Measurements from ENCODE around the gene ARHGEF25. TPM values are rescaled to one million over a fixed set of nuclear protein-coding genes. Genes with fewer than 3 reads are reported as not detected.
A peak's percentile ranks its signal among the peaks of the same experiment; 100 is the strongest.

The ARHGEF25 gene
- total and polyA plus RNA-seq, 2 of the 13 experiments (the other 11 are each of a cell fraction or from before 2014, with no cell fraction given), result 11.5 to 12.5 TPM

DNA sequence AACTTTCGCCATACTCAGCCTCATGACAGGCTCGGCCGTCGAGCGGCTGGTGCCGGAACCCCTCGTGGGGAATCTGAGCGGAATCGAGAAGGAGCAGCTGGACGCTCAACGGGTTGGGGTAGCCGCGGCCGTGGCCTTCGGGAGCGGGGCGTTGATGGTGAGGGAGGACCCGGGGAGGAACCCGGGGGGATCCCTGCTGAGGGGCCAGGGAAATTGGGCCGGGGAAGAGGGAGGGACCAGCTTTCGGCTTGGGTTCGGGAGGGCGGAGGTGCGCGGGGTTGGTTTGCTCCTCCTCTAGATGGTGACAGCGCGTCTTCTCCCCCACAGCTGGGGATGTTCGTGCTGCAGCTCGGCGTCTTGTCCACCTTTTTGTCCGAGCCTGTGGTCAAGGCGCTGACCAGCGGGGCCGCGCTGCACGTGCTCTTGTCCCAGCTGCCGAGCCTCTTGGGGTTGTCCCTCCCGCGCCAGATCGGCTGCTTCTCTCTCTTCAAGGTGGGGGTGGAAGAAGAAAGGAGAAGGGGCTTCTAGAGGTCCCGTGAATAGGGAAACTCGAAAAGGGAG lies 9.8 kb downstream of the ARHGEF25 start (continued):
- 0 out of 2 replicates have a peak, but pooled peaks have one; percentile 7 for TF ChIP-seq PAXIP1 (CRISPR knock-in tag; conservative IDR thresholded peaks at IDR 0.05)
- TF ChIP-seq ZNF552 (CRISPR knock-in tag; IDR thresholded peaks at IDR 0.05; ENCODE audit: borderline replicate concordance), result no peak
- TF ChIP-seq SP4 (CRISPR knock-in tag; IDR thresholded peaks at IDR 0.05), result no peak
- TF ChIP-seq MED1 (CRISPR knock-in tag; IDR thresholded peaks at IDR 0.05), result no peak
- TF ChIP-seq ZNF615 (CRISPR knock-in tag; IDR thresholded peaks at IDR 0.05; ENCODE audit: borderline replicate concordance), result no peak
- peak; percentile 30; the same call in 1 of the 2 replicates for TF ChIP-seq SIN3A (IDR thresholded peaks at IDR 0.05; ENCODE audit: borderline replicate concordance, low read depth, low read length)
- no peak for TF ChIP-seq PHF21A (CRISPR knock-in tag; IDR thresholded peaks at IDR 0.05)
- TF ChIP-seq FOXC1 (CRISPR knock-in tag; IDR thresholded peaks at IDR 0.05; ENCODE audit: borderline replicate concordance), result no peak
- no peak for TF ChIP-seq ZKSCAN8 (CRISPR knock-in tag; IDR thresholded peaks at IDR 0.05; ENCODE audit: borderline replicate concordance)
- TF ChIP-seq ZNF205 (CRISPR knock-in tag; IDR thresholded peaks at IDR 0.05), result no peak
- TF ChIP-seq NR2C2 (CRISPR knock-in tag; IDR thresholded peaks at IDR 0.05; ENCODE audit: borderline replicate concordance), result no peak
- TF ChIP-seq KLF11 (CRISPR knock-in tag; IDR thresholded peaks at IDR 0.05), result no peak
- TF ChIP-seq ZNF235 (CRISPR knock-in tag; IDR thresholded peaks at IDR 0.05; ENCODE audit: borderline replicate concordance), result 0 out of 2 replicates have a peak, but pooled peaks have one; percentile 9
- TF ChIP-seq ELF1 (CRISPR knock-in tag; IDR thresholded peaks at IDR 0.05), result no peak
- no peak for TF ChIP-seq ZSCAN29 (CRISPR knock-in tag; conservative IDR thresholded peaks at IDR 0.05)
- 0 out of 2 replicates have a peak, but pooled peaks have one; percentile 45 for TF ChIP-seq ZNF558 (CRISPR knock-in tag; IDR thresholded peaks at IDR 0.05; ENCODE audit: borderline replicate concordance)
- no peak for TF ChIP-seq SSRP1 (CRISPR knock-in tag; IDR thresholded peaks at IDR 0.05)
- TF ChIP-seq ZBTB26 (CRISPR knock-in tag; IDR thresholded peaks at IDR 0.05; ENCODE audit: borderline replicate concordance), result 0 out of 2 replicates have a peak, but pooled peaks have one; percentile 4
- TF ChIP-seq, protein P1, sequence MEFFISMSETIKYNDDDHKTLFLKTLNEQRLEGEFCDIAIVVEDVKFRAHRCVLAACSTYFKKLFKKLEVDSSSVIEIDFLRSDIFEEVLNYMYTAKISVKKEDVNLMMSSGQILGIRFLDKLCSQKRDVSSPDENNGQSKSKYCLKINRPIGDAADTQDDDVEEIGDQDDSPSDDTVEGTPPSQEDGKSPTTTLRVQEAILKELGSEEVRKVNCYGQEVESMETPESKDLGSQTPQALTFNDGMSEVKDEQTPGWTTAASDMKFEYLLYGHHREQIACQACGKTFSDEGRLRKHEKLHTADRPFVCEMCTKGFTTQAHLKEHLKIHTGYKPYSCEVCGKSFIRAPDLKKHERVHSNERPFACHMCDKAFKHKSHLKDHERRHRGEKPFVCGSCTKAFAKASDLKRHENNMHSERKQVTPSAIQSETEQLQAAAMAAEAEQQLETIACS (CRISPR knock-in tag; IDR thresholded peaks at IDR 0.05), result no peak
- peak; percentile 26; the same call in 1 of the 2 replicates for TF ChIP-seq MAX (IDR thresholded peaks at IDR 0.05)
- 0 out of 2 replicates have a peak, but pooled peaks have one; percentile 20 for TF ChIP-seq HBP1 (CRISPR knock-in tag; IDR thresholded peaks at IDR 0.05; ENCODE audit: low read depth)
- peak; percentile 29; the same call in 1 of the 2 replicates for TF ChIP-seq EED (CRISPR knock-in tag; IDR thresholded peaks at IDR 0.05)
- no peak for TF ChIP-seq U2AF1 (optimal IDR thresholded peaks at IDR 0.05; ENCODE audit: low read depth, low read length)
